ENCODE measurements around the gene MEG3.

- TF ChIP-seq CTCF (IDR thresholded peaks at IDR 0.05; ENCODE audit: low read depth, low read length, poor library complexity, severe bottlenecking) (no peak), EZH2phosphoT487 (IDR thresholded peaks at IDR 0.05; ENCODE audit: borderline replicate concordance, low read length) (no peak)
Measured at GRCh38 chr14:100788517-100788916, 37.4 kb upstream of the MEG3 start.

Data from DOHH2 (cell line).